Psoas muscle (tissue), 8 donors: ENCODE measurements around the gene DNAJB7. TPM values are rescaled to one million over a fixed set of nuclear protein-coding genes. Genes with fewer than 3 reads are reported as not detected.

Source experiments
- ATAC-seq, 4 donors: fragments of 200-7000 bp; cut with Tn5 transposase; one replicate each; pipeline ENCODE4 v1.9.1; 2020; ENCODE audit warnings: moderate library complexity in 3 of 4, mild to moderate bottlenecking in 2 of 4
- DNase-seq, 2 donors: peaks; one replicate each; pipeline ENCODE4 v3.0.0-alpha.2; 2020
- H3K27ac ChIP-seq: fragments of 200-600 bp; one replicate; pipeline ENCODE4 v1.8.0; 2022
- H3K27me3 ChIP-seq, 3 donors: fragments of 200-600 bp in 1 of 3; one replicate each; pipeline versions ENCODE4 v1.6.1 to v1.8.0; 2013 to 2022; ENCODE audit warnings: low read length in 2 of 3, mild to moderate bottlenecking in 2 of 3, moderate library complexity in 1 of 3; ENCODE audit not compliant: insufficient read depth in 3 of 3
- H3K36me3 ChIP-seq, 2 donors: fragments of 200-600 bp in 1 of 2; one replicate each; pipeline versions ENCODE4 v1.6.1 to v1.8.0; 2013 to 2022; ENCODE audit warnings: low read depth in 1 of 2, mild to moderate bottlenecking in 1 of 2, moderate library complexity in 1 of 2; ENCODE audit not compliant: insufficient read depth in 1 of 2
- H3K4me1 ChIP-seq: fragments of 200-600 bp; one replicate; pipeline ENCODE4 v1.8.0; 2022
- H3K4me3 ChIP-seq: fragments of 200-600 bp; one replicate; pipeline ENCODE4 v1.8.0; 2022; ENCODE audit warnings: mild to moderate bottlenecking
- H3K9me3 ChIP-seq: fragments of 200-600 bp; one replicate; pipeline ENCODE4 v1.8.0; 2022
- WGBS, 3 donors: extraction: QIAGEN DNeasy Blood & Tissue Kit; methylation state at CpG; one replicate each; pipeline versions ENCODE4 v1.1.6 to v1.1.7; 2013; 5-methylcytosine and 5-hydroxymethylcytosine counted together
- intact Hi-C, 2 donors: fragments of 100-400 bp; cut with DNase I; formaldehyde crosslinking; loops; one replicate each; pipeline versions ENCODE4 v1.11.0 to v1.14.2; 2022
- polyA plus RNA-seq, 3 donors: library from polyadenylated mRNA; stranded (reverse); fragments of 200-250 nt; gene quantifications; one replicate each; pipeline ENCODE4 v1.2.3, GENCODE V29; 2013
- total RNA-seq, 4 donors: library from RNA; stranded (reverse); fragmentation: NEBNext Ultra II Directional in 2 of 4; extraction: Animal tissue kit (Norgen Biotek cat#: 25700) in 2 of 4; gene quantifications; one replicate each; pipeline versions ENCODE4 v1.2.1 to v1.2.4, GENCODE V29; 2021 to 2023
- TF ChIP-seq, protein P1 (sequence below): fragments of 200-600 bp; IDR thresholded peaks from one replicate; pipeline ENCODE4 v1.8.0; 2022; ENCODE audit warnings: antibody characterized with exemption
- donor health status: healthy with polysubstance abuse.
- donor health status: DM: no; HTN: no; CAD: no; lungs with moderate emphysema.
- donor health status: Bipolar disorder and iron deficiency.
- donor health status: healthy.
- donor health status: DM: yes; HTN: yes; CAD: no.
- donor health status: DM: no; HTN: no; CAD: no.
- donor health status: DM: no; HTN: no; CAD: no.
- donor health status: DM: yes; HTN: yes; CAD: no.

Gene DNAJB7
- total and polyA plus RNA-seq, 7 donors = 0.01 to 0.03 TPM; not detected in 5

DNA sequence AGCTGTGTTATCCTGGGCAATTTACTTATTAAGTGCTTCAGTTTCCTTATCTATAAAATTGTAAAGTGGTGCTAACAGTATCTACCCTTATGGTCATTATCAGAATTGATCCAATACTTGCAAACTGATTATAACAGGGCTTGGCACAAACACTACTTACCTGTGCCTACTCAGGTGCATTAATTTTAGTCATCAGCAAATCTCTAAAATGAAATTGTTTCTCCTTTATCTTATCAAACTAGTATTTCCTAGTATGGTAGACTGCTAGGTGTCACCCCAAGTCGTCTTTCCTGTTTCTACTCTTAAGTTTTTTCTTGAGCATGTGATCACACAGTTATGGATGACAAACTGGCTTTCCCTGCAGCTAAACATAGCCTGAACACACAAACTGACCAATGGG, 38.5 kb downstream of the DNAJB7 start:
- no peaks in the 10 kb centered on the region for H3K9me3 ChIP-seq
- no peak overlapping the region for H3K4me3 ChIP-seq
- H3K27ac ChIP-seq = no peak overlapping the region
- DNase-seq (no peak), ATAC-seq (no peak)
- peaks cover 3 to 61% of the 10 kb centered on the region in 2 donors for H3K36me3 ChIP-seq
- intact Hi-C loops = no loop called here
- no peaks in the 10 kb centered on the region for H3K27me3 ChIP-seq
- WGBS, 3 donors = 69 to 89% (median 82%) methylated on average over 1 of the region's 1 CpG
- peaks cover 15% of the 10 kb centered on the region for H3K4me1 ChIP-seq
- TF ChIP-seq, protein P1, sequence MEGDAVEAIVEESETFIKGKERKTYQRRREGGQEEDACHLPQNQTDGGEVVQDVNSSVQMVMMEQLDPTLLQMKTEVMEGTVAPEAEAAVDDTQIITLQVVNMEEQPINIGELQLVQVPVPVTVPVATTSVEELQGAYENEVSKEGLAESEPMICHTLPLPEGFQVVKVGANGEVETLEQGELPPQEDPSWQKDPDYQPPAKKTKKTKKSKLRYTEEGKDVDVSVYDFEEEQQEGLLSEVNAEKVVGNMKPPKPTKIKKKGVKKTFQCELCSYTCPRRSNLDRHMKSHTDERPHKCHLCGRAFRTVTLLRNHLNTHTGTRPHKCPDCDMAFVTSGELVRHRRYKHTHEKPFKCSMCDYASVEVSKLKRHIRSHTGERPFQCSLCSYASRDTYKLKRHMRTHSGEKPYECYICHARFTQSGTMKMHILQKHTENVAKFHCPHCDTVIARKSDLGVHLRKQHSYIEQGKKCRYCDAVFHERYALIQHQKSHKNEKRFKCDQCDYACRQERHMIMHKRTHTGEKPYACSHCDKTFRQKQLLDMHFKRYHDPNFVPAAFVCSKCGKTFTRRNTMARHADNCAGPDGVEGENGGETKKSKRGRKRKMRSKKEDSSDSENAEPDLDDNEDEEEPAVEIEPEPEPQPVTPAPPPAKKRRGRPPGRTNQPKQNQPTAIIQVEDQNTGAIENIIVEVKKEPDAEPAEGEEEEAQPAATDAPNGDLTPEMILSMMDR = no peak

DNA sequence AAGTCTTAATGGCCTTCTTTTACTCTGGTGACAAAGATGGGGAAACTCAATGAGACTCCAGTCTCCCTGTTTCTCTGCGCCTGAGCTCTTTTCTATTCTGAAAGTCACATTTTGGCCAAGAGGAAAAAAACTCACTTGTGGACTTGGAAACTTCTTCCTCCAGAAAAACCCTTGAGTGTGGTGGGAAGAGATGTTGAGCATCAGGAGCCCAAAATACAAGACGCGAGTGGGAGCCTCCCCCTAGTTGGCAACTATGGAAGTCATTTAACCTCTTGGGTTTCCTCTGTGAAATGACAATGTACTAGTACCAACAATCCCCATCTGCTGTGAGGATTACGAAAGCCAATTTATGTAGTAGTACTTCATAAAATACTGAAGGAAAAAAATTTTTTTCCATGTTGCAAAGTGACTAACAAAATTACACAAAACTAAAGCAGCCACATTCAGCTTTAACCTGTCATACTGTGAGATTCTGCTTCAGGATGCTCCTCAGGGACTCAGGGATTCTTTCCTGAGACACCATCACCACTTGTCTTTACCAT, 42.2 kb downstream of the DNAJB7 start:
- 0 to 4% (median 3%) methylated on average over 4 of the region's 4 CpGs for WGBS, 3 donors
- Histone ChIP-seq H3K27ac (peak overlapping the region; percentile 90), H3K9me3 (no peaks in the 10 kb centered on the region), H3K4me1 (peaks cover 33% of the 10 kb centered on the region), H3K27me3 (no peaks in the 10 kb centered on the region), H3K4me3 (peak overlapping the region; percentile 98), H3K36me3 (peaks cover 3 to 26% of the 10 kb centered on the region in 2 donors)
- TF ChIP-seq, protein P1 = no peak
- no peak for DNase-seq
- intact Hi-C loops = loop anchor here in 1 of 2 donors (2.0 kb wide), 1 partner anchor 37 kb away; the partner anchor contains the start of genes ST13 and XPNPEP3
- ATAC-seq = peak in 2 of 4 donors; percentile 24 to 55

DNA sequence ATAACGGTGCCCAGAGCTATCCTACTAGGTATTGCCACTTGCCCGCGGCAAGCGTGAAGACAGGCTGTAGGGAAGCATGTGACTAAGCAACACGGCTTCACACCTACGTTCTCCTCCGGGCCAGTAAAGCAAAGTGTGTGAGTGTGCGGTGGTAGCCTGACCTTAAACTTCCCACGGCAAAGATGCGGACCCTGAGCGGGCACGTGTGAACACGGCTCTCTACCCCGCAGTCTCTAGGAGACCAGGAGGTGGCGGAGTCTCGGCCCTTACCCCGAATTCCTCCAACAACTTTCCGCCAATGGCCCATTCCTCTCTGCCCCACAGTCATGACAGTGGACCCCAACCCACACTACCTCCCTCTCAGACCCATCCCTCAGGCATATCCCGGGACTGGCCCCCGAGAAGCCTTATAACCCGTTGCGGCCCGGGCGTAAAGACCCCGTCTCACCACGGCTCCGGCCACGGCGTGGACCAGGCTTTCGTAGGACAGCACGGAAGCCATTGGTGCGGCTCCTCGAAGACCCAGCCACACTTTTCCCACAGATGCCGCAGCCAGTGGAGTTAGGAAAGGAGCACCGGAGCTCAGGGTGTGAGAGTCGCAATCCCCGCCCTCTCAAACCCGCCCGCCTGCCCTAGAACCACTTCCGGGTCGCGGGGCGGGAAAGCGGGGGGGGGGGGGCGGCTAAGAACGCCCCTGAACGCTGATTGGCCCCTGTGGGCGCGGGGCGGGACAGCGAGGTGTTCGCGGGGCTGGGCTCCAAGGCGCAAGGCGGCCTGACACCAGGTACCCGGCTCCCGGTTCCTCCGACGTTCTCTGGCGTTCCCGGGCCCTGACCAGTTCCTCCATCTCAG, 42.9 kb downstream of the DNAJB7 start, which contains the start of gene SLC25A17:
Gene SLC25A17, minus strand, starts transcription at position 600 of the 852 bp plus-strand sequence. Its CDS starts 98 bp downstream, at position 502.
- DNase-seq (peak; percentile 89 to 94), ATAC-seq (peak; percentile 93 to 97 (median 96))
- Histone ChIP-seq H3K27ac (peak within 1 kb of the TSS; percentile 90), H3K27me3 (no peaks in the 10 kb centered on the region), H3K36me3 (peaks cover 3 to 19% of the 10 kb centered on the region in 2 donors), H3K4me1 (peaks cover 33% of the 10 kb centered on the region), H3K4me3 (peak within 1 kb of the TSS; percentile 98), H3K9me3 (no peaks in the 10 kb centered on the region)
- TF ChIP-seq, protein P1 = peak; percentile 31
- intact Hi-C loops = loop anchor here in 1 of 2 donors (2.0 kb wide), 1 partner anchor 38 kb away; the partner anchor contains the start of genes ST13 and XPNPEP3
- WGBS, 3 donors = 0 to 1% (median 0%) methylated on average over 45 to 61 of the region's 61 CpGs

DNA sequence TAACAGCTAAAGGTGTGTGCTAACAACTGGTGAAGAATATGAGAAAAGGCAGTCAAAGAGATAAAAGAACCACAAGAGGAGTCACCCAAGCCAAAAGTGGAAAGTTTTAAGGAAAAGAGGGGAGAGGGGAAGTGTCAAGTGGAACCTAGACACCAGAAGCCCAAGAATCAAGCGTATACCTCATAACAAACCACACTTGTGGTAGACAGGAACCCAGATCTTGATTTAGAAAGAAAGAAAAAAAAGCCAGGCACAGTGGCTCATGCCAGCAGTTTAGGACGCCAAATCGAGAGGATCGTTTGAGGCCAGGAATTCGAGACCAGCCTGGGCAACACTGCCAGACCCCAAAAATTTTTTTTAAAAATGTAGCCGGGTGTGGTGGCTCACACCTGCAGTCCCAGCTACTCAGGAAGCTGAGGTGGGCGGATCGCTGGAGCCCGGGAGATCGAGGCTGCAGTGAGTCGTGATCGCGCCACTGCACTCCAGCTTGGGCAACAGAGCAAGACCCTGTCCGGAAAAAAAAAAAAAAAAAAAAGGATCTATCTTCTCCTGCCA, 43.6 kb downstream of the DNAJB7 start:
- Histone ChIP-seq H3K4me3 (peak overlapping the region; percentile 98), H3K9me3 (no peaks in the 10 kb centered on the region), H3K27me3 (no peaks in the 10 kb centered on the region), H3K27ac (no peak overlapping the region), H3K4me1 (peaks cover 33% of the 10 kb centered on the region), H3K36me3 (peaks cover 2 to 12% of the 10 kb centered on the region in 2 donors)
- TF ChIP-seq, protein P1 = no peak
- WGBS, 3 donors = 18 to 22% (median 19%) methylated on average over 14 of the region's 14 CpGs
- no peak for DNase-seq
- intact Hi-C loops = loop anchor here in 1 of 2 donors (2.0 kb wide), 1 partner anchor 39 kb away; the partner anchor contains the start of genes ST13 and XPNPEP3
- no peak for ATAC-seq
